HepG2 (cell line): ENCODE measurements around the gene CPXM1. TPM values are rescaled to one million over a fixed set of nuclear protein-coding genes. Genes with fewer than 3 reads are reported as not detected.

Experiments
- AGO2 ChIP-seq: fragments of 200-400 bp; formaldehyde crosslinking; optimal IDR thresholded peaks from 2 replicates; pipeline ENCODE3; 2017; ENCODE audit warnings: mild to moderate bottlenecking, low read depth, low read length, moderate library complexity
- ASH2L ChIP-seq: fragments of 300-600, 200-600 bp; sonication (generic); IDR thresholded peaks from 2 replicates; pipeline ENCODE4 v1.7.0; 2017; ENCODE audit warnings: low read depth, mild to moderate bottlenecking, moderate library complexity, mixed read lengths, low read length; ENCODE audit not compliant: insufficient read length
- ATF1 ChIP-seq: IDR thresholded peaks from 2 replicates; pipeline ENCODE4 v1.6.1; 2016; ENCODE audit warnings: mild to moderate bottlenecking, control low read depth
- GATAD1 ChIP-seq: IDR thresholded peaks from 2 replicates; pipeline ENCODE4 v1.6.1; 2016; ENCODE audit warnings: missing genetic modification reagents, missing compliant biosample characterization
- GMEB2 ChIP-seq: IDR thresholded peaks from 2 replicates; pipeline ENCODE4 v1.6.1; 2016; ENCODE audit warnings: missing biosample characterization, missing genetic modification reagents, low read depth
- MIER2 ChIP-seq: IDR thresholded peaks from 2 replicates; pipeline ENCODE4 v1.6.1; 2016; ENCODE audit warnings: missing biosample characterization, missing genetic modification reagents
- NFAT5 ChIP-seq: sonication (generic); formaldehyde crosslinking; IDR thresholded peaks from 2 replicates; pipeline ENCODE4 v1.4.0; 2020; ENCODE audit warnings: missing genetic modification reagents
- NFE2 ChIP-seq: sonication (generic); formaldehyde crosslinking; IDR thresholded peaks from 2 replicates; pipeline ENCODE4 v1.4.0; 2020; ENCODE audit warnings: missing genetic modification reagents
- NONO ChIP-seq, 2 experiments: fragments of 450-650 bp in 1 of 2; sonication (generic) in 1 of 2; formaldehyde crosslinking in 1 of 2; IDR thresholded peaks in 1 of 2; conservative IDR thresholded peaks in 1 of 2; 2 replicates each; pipeline versions ENCODE4 v1.6.1 to v1.8.0; 2017 to 2022; ENCODE audit warnings: mild to moderate bottlenecking in 1 of 2, missing genetic modification reagents in 1 of 2, moderate library complexity in 1 of 2
- PAF1 ChIP-seq: IDR thresholded peaks from 2 replicates; pipeline ENCODE4 v1.6.1; 2016; ENCODE audit warnings: missing genetic modification reagents, missing compliant biosample characterization
- PAX8 ChIP-seq: sonication (generic); formaldehyde crosslinking; IDR thresholded peaks from 2 replicates; pipeline ENCODE4 v1.8.0; 2022; ENCODE audit warnings: mild to moderate bottlenecking, missing genetic modification reagents, borderline replicate concordance
- SP140L ChIP-seq: sonication (generic); formaldehyde crosslinking; IDR thresholded peaks from 2 replicates; pipeline ENCODE4 v1.4.0; 2020; ENCODE audit warnings: missing genetic modification reagents, borderline replicate concordance
- SPEN ChIP-seq: sonication (generic); formaldehyde crosslinking; IDR thresholded peaks from 2 replicates; pipeline ENCODE4 v1.5.1; 2020; ENCODE audit warnings: low read depth, mild to moderate bottlenecking, missing genetic modification reagents
- ZBTB20 ChIP-seq: sonication (generic); formaldehyde crosslinking; IDR thresholded peaks from 2 replicates; pipeline ENCODE4 v1.8.1; 2023; ENCODE audit warnings: missing genetic modification reagents, low read depth, mild to moderate bottlenecking, borderline replicate concordance
- ZKSCAN5 ChIP-seq: sonication (generic); formaldehyde crosslinking; IDR thresholded peaks from 2 replicates; pipeline ENCODE4 v1.5.1; 2020; ENCODE audit warnings: mild to moderate bottlenecking, missing genetic modification reagents
- ZNF574 ChIP-seq: sonication (generic); formaldehyde crosslinking; IDR thresholded peaks from 2 replicates; pipeline ENCODE4 v1.4.0; 2020; ENCODE audit warnings: missing genetic modification reagents
- ZNF577 ChIP-seq: sonication (generic); formaldehyde crosslinking; IDR thresholded peaks from 2 replicates; pipeline ENCODE4 v1.4.0; 2020; ENCODE audit warnings: mild to moderate bottlenecking, low read depth, missing genetic modification reagents, borderline replicate concordance
- ZNF598 ChIP-seq: sonication (generic); formaldehyde crosslinking; IDR thresholded peaks from 2 replicates; pipeline ENCODE4 v1.5.1; 2020; ENCODE audit warnings: mild to moderate bottlenecking, missing genetic modification reagents, borderline replicate concordance
- ZNF674 ChIP-seq: sonication (generic); formaldehyde crosslinking; IDR thresholded peaks from 2 replicates; pipeline ENCODE4 v1.5.0; 2020; ENCODE audit warnings: low read depth, mild to moderate bottlenecking, missing genetic modification reagents
- ZNF850 ChIP-seq: sonication (generic); formaldehyde crosslinking; conservative IDR thresholded peaks from 2 replicates; pipeline ENCODE4 v1.9.0; 2021; ENCODE audit warnings: mild to moderate bottlenecking, missing genetic modification reagents
- polyA plus RNA-seq, 8 experiments: library from polyadenylated mRNA; depleted of rRNA in 3 of 8; stranded (reverse) in 7 of 8; unstranded in 1 of 8; fragments of >200 nt; fragmentation: Illumina TruSeq in 4 of 8; extraction: Trizol in 4 of 8; gene quantifications; 2 replicates each; pipeline versions ENCODE4 v1.2.1 to v1.2.3, GENCODE V29; 2011 to 2016; ENCODE audit warnings: low read depth in 4 of 8, missing spikeins in 1 of 8, mixed read lengths in 1 of 8; ENCODE audit not compliant: insufficient read depth in 1 of 8
- total RNA-seq, 5 experiments: library from RNA; depleted of rRNA; stranded (reverse); fragments of >200 nt; fragmentation: Illumina TruSeq; extraction: Trizol; gene quantifications; 2 replicates each; pipeline ENCODE4 v1.2.3, GENCODE V29; 2016; ENCODE audit warnings: low read depth in 1 of 5

The CPXM1 gene
- total and polyA plus RNA-seq, 2 of the 13 experiments (the other 11 are each of a cell fraction or from before 2014, with no cell fraction given): 0.07 TPM; not detected in 1

GRCh38 chr20:2751347-2751877, 49.0 kb downstream of the CPXM1 start (continued):
- TF ChIP-seq ASH2L (peak; percentile 52), GATAD1 (CRISPR knock-in tag) (peak; percentile 22; the same call in 1 of the 2 replicates), ZNF674 (CRISPR knock-in tag) (no peak), AGO2 (no peak), NFAT5 (CRISPR knock-in tag) (no peak), ATF1 (CRISPR knock-in tag) (no peak), NONO (IDR thresholded peaks at IDR 0.05) (no peak), NONO (CRISPR knock-in tag; conservative IDR thresholded peaks at IDR 0.05) (0 out of 2 replicates have a peak, but pooled peaks have one; percentile 41), GMEB2 (no peak), PAX8 (CRISPR knock-in tag) (no peak), ZKSCAN5 (CRISPR knock-in tag) (no peak), NFE2 (CRISPR knock-in tag) (no peak), ZBTB20 (CRISPR knock-in tag) (no peak), ZNF577 (CRISPR knock-in tag) (no peak), ZNF574 (CRISPR knock-in tag) (no peak), ZNF850 (CRISPR knock-in tag) (no peak), SP140L (CRISPR knock-in tag) (no peak), ZNF598 (no peak), PAF1 (no peak), MIER2 (CRISPR knock-in tag) (no peak), SPEN (no peak)
